HG03439 (cell line): ENCODE data around the gene PAXX.

ENCODE experiments used
- ATAC-seq: cut with Tn5 transposase; IDR thresholded peaks from one replicate; pipeline ENCODE4 v1.9.1; 2021; ENCODE audit warnings: mild to moderate bottlenecking, moderate library complexity; ENCODE audit not compliant: unreplicated experiment

PAXX gene

GRCh38 chr9:136980669-136981478 lies 11.3 kb upstream of the PAXX start:
- ATAC-seq = no peak

- ATAC-seq = no peak
Observed at GRCh38 chr9:136981588-136982231, 10.5 kb upstream of the PAXX start.

- ATAC-seq = no peak
Observed at GRCh38 chr9:136982232-136983051, 9.8 kb upstream of the PAXX start, which contains the start of gene LCNL1. Gene LCNL1 (plus strand): TSS chr9:136982993. CDS start chr9:136983587, 594 bp downstream.

- ATAC-seq = no peak
Observed at GRCh38 chr9:136983167-136983566, 9.1 kb upstream of the PAXX start.

- no peak for ATAC-seq
Observed at GRCh38 chr9:136983656-136984314, 8.4 kb upstream of the PAXX start.

- ATAC-seq = no peak
Observed at GRCh38 chr9:136984464-136985026, 7.7 kb upstream of the PAXX start.

GRCh38 chr9:136985027-136985602 lies 7.1 kb upstream of the PAXX start:
- ATAC-seq = no peak

GRCh38 chr9:136985853-136986252 lies 6.4 kb upstream of the PAXX start:
- no peak for ATAC-seq

GRCh38 chr9:136988872-136989271 lies 3.4 kb upstream of the PAXX start:
- no peak for ATAC-seq

- no peak for ATAC-seq
Observed at GRCh38 chr9:136990242-136990911, 1.8 kb upstream of the PAXX start.

GRCh38 chr9:136992819-136993369 lies 672 bp downstream of the PAXX start:
- peak; percentile 9 for ATAC-seq

- no peak for ATAC-seq
Observed at GRCh38 chr9:136994180-136994887, 2.1 kb downstream of the PAXX start.

- ATAC-seq = no peak
Observed at GRCh38 chr9:136994888-136995230, 2.6 kb downstream of the PAXX start.

GRCh38 chr9:136995362-136995761 lies 3.1 kb downstream of the PAXX start:
- ATAC-seq = no peak

- ATAC-seq = no peak
Observed at GRCh38 chr9:136995772-136996311, 3.6 kb downstream of the PAXX start.

GRCh38 chr9:136996361-136997292 lies 4.4 kb downstream of the PAXX start, which contains the start of gene CLIC3:
Gene CLIC3 (minus strand): TSS chr9:136996568. CDS start chr9:136996543, 25 bp downstream.
- ATAC-seq = no peak

GRCh38 chr9:136997371-136997770 lies 5.1 kb downstream of the PAXX start:
- no peak for ATAC-seq
